ENCODE data around the gene SLC25A10. TPM values are rescaled to one million over a fixed set of nuclear protein-coding genes. Genes with fewer than 3 reads are reported as not detected.

The SLC25A10 gene
- total RNA-seq, 1 donor from 2014 or later, result 9.1 TPM

DNA sequence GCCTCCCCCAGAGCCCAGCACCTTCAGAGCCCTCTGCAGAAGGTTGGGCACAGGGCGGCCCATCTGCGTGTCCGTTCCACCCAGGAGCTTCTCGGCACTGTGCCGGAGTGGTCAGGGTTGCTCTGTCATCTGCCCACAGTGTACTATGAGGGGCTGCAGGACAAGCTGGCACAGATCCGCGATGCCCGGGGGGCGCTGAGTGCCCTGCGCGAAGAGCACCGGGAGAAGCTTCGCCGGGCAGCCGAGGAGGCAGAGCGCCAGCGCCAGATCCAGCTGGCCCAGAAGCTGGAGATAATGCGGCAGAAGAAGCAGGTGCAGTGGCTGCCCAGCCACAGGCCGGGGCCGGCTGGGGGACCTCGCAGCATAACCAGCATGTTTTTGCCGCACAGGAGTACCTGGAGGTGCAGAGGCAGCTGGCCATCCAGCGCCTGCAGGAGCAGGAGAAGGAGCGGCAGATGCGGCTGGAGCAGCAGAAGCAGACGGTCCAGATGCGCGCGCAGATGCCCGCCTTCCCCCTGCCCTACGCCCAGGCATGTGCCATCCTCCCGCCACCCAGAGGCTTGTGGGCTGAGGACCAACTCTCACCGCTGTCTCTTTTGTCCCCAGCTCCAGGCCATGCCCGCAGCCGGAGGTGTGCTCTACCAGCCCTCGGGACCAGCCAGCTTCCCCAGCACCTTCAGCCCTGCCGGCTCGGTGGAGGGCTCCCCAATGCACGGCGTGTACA is 15.7 kb upstream of the SLC25A10 start:
- Mint-ChIP-seq H3K27me3 (ENCODE audit: insufficient read depth, low read depth) (peaks cover 2% of the 10 kb centered on the region), H3K27ac (no peak overlapping the region), H3K4me3 (no peak overlapping the region), H3K9me3 (peaks cover 2% of the 10 kb centered on the region), H3K4me1 (peaks cover 4% of the 10 kb centered on the region), H3K36me3 (peaks cover 18% of the 10 kb centered on the region)
- Histone ChIP-seq H2AFZ (replicated peaks) (no peak overlapping the region), H4K20me1 (ENCODE audit: low read depth) (peaks cover 19% of the 10 kb centered on the region), H3K9ac (no peak overlapping the region), H3K4me3 (no peak overlapping the region), H3K79me2 (ENCODE audit: low read depth) (peaks cover 35% of the 10 kb centered on the region), H3K27me3 (no peaks in the 10 kb centered on the region), H3K27ac (no peak overlapping the region), H3F3A (ENCODE audit: low read depth) (peaks cover 4% of the 10 kb centered on the region), H3K36me3 (no peaks in the 10 kb centered on the region), H3K9me3 (ENCODE audit: low read depth) (no peaks in the 10 kb centered on the region), H3K4me2 (no peak overlapping the region), H3K4me1 (no peaks in the 10 kb centered on the region)
- TF ChIP-seq EZH2 (IDR thresholded peaks at IDR 0.05) (no peak), EZH2phosphoT487 (IDR thresholded peaks at IDR 0.05) (no peak)
- TF ChIP-seq, protein P1, sequence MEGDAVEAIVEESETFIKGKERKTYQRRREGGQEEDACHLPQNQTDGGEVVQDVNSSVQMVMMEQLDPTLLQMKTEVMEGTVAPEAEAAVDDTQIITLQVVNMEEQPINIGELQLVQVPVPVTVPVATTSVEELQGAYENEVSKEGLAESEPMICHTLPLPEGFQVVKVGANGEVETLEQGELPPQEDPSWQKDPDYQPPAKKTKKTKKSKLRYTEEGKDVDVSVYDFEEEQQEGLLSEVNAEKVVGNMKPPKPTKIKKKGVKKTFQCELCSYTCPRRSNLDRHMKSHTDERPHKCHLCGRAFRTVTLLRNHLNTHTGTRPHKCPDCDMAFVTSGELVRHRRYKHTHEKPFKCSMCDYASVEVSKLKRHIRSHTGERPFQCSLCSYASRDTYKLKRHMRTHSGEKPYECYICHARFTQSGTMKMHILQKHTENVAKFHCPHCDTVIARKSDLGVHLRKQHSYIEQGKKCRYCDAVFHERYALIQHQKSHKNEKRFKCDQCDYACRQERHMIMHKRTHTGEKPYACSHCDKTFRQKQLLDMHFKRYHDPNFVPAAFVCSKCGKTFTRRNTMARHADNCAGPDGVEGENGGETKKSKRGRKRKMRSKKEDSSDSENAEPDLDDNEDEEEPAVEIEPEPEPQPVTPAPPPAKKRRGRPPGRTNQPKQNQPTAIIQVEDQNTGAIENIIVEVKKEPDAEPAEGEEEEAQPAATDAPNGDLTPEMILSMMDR (IDR thresholded peaks at IDR 0.05), result no peak
- no peak for DNase-seq (ENCODE audit: low spot score)

DNA sequence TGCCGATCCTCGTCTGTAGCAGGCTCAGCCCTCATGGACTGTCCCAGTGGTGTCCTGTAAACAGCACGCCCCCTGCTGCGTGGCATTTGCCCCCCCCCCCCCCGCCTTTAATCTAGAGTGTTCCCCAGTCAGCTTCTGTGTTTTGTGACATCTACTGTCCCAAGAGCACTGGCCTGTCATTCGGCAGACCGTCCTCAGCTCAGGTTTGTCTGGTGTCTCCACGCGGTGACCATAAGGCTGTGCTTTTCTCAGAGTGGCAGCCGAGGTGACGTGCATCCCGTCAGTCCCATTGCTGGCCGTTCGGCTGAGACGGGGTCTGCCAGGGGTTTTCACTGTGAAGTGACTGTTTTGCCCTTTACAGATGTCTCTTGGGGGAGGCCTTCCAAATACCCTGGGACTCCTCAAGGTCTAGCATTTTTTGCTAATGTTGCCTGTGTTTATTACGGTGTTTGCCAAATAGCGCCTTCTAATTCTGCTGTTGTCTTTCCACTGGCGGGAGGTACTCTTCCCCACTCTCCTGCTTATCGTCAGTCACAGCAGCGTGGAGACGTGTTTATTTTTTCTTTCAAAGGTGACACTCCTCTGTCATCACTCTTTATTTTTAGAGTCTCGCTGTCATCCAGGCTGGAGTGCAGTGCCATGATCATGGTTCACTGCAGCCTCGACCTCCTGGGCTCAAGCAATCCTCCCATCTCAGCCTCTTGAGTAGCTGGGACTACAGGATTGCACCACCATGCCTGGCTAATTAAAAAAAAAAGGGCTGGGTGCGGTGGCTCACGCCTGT is 14.6 kb upstream of the SLC25A10 start:
- H3K9me3 ChIP-seq (ENCODE audit: low read depth), result no peaks in the 10 kb centered on the region
- H4K20me1 ChIP-seq (ENCODE audit: low read depth), result peaks cover 29% of the 10 kb centered on the region
- Mint-ChIP-seq H3K27ac (no peak overlapping the region), H3K27me3 (ENCODE audit: insufficient read depth, low read depth) (peaks cover 2% of the 10 kb centered on the region), H3K36me3 (peaks cover 14% of the 10 kb centered on the region), H3K4me3 (no peak overlapping the region), H3K4me1 (peaks cover 11% of the 10 kb centered on the region), H3K9me3 (peaks cover 2% of the 10 kb centered on the region)
- H3K27me3 ChIP-seq, result no peaks in the 10 kb centered on the region
- TF ChIP-seq, protein P1 (IDR thresholded peaks at IDR 0.05), result no peak
- TF ChIP-seq EZH2 (IDR thresholded peaks at IDR 0.05), result no peak
- TF ChIP-seq EZH2phosphoT487 (IDR thresholded peaks at IDR 0.05), result no peak
- H2AFZ ChIP-seq (replicated peaks), result no peak overlapping the region
- H3K27ac ChIP-seq, result no peak overlapping the region
- H3K4me1 ChIP-seq, result peaks cover 8% of the 10 kb centered on the region
- peaks cover 45% of the 10 kb centered on the region for H3K79me2 ChIP-seq (ENCODE audit: low read depth)
- no peak for DNase-seq (ENCODE audit: low spot score)
- H3K4me2 ChIP-seq, result no peak overlapping the region
- H3K36me3 ChIP-seq, result no peaks in the 10 kb centered on the region
- H3K9ac ChIP-seq, result no peak overlapping the region
- H3K4me3 ChIP-seq, result no peak overlapping the region
- peaks cover 5% of the 10 kb centered on the region for H3F3A ChIP-seq (ENCODE audit: low read depth)

DNA sequence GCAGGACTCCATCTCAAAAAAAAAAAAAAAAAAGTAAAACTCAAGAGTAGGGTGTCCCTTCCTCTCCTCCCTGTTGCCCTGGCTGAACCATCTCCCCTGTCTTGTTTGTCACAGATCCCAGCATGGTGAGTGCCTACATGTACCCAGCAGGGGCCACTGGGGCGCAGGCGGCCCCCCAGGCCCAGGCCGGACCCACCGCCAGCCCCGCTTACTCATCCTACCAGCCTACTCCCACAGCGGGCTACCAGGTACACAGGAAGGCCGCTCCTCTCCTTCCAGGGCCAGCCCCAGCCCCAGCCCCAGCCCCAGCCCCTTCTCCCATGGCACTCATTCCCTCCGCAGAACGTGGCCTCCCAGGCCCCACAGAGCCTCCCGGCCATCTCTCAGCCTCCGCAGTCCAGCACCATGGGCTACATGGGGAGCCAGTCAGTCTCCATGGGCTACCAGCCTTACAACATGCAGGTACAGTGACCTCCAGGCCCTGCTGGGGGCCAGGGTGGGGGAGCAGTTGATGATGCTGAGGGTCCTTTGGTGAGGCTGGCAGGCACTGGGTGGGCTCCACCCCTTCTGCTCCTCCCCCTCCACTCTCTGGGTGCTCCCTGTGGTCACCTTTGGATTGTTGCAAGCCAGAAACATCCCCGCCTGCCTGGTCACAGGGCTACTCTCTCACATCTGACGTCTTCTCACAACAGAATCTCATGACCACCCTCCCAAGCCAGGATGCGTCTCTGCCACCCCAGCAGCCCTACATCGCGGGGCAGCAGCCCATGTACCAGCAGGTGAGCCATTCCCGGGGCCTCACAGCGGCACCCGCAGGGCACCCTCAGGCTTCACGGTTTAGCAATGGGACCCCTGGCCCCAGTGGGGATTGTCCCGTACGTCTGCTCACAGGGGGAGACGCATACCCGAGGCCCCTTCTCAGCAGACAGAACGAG is 11.5 kb upstream of the SLC25A10 start:
- Histone ChIP-seq H3K79me2 (ENCODE audit: low read depth) (peaks cover 75% of the 10 kb centered on the region), H2AFZ (replicated peaks) (no peak overlapping the region), H3K36me3 (no peaks in the 10 kb centered on the region), H3K27me3 (no peaks in the 10 kb centered on the region), H3K9ac (no peak overlapping the region), H3K4me3 (no peak overlapping the region), H3K9me3 (ENCODE audit: low read depth) (no peaks in the 10 kb centered on the region), H3K4me1 (peaks cover 14% of the 10 kb centered on the region), H4K20me1 (ENCODE audit: low read depth) (peaks cover 36% of the 10 kb centered on the region), H3F3A (ENCODE audit: low read depth) (peaks cover 16% of the 10 kb centered on the region), H3K4me2 (no peak overlapping the region), H3K27ac (no peak overlapping the region)
- Mint-ChIP-seq H3K36me3 (peaks cover 18% of the 10 kb centered on the region), H3K4me1 (peaks cover 23% of the 10 kb centered on the region), H3K27ac (no peak overlapping the region), H3K9me3 (peaks cover 2% of the 10 kb centered on the region), H3K27me3 (ENCODE audit: insufficient read depth, low read depth) (peaks cover 7% of the 10 kb centered on the region), H3K4me3 (peak overlapping the region; percentile 7)
- no peak for TF ChIP-seq EZH2phosphoT487 (IDR thresholded peaks at IDR 0.05)
- TF ChIP-seq, protein P1 (IDR thresholded peaks at IDR 0.05), result no peak
- TF ChIP-seq EZH2 (IDR thresholded peaks at IDR 0.05), result no peak
- DNase-seq (ENCODE audit: low spot score), result no peak
